DMS79 treated with DMSO at 0.1 percent for 48 hours (cell line): ENCODE measurements around the gene ANKMY1.

ENCODE experiments used
- DNase-seq: peaks from one replicate; lab custom pipeline; 2025; lab: John Stamatoyannopoulos, UW

The ANKMY1 gene

GRCh38 chr2:240447934-240448333 lies 109.9 kb downstream of the ANKMY1 start:
- DNase-seq, result no peak

- no peak for DNase-seq
Measured at GRCh38 chr2:240447331-240447730, 110.5 kb downstream of the ANKMY1 start.

- no peak for DNase-seq
Measured at GRCh38 chr2:240446664-240447175, 111.1 kb downstream of the ANKMY1 start.

GRCh38 chr2:240445961-240446663 lies 111.7 kb downstream of the ANKMY1 start:
- no peak for DNase-seq

- no peak for DNase-seq
Measured at GRCh38 chr2:240444464-240444863, 113.3 kb downstream of the ANKMY1 start.

GRCh38 chr2:240443891-240444301 lies 113.9 kb downstream of the ANKMY1 start:
- DNase-seq, result no peak

GRCh38 chr2:240442891-240443715 lies 114.7 kb downstream of the ANKMY1 start:
- DNase-seq, result no peak

- DNase-seq, result peak; percentile 22
Measured at GRCh38 chr2:240441993-240442411, 115.8 kb downstream of the ANKMY1 start.

- DNase-seq, result peak; percentile 68
Measured at GRCh38 chr2:240441326-240441992, 116.3 kb downstream of the ANKMY1 start.

GRCh38 chr2:240440704-240441320 lies 117.0 kb downstream of the ANKMY1 start:
- no peak for DNase-seq

- DNase-seq, result no peak
Measured at GRCh38 chr2:240440251-240440650, 117.5 kb downstream of the ANKMY1 start.

- DNase-seq, result no peak
Measured at GRCh38 chr2:240439698-240440151, 118.1 kb downstream of the ANKMY1 start.

GRCh38 chr2:240438810-240439697 lies 118.7 kb downstream of the ANKMY1 start:
- no peak for DNase-seq

- DNase-seq, result peak; percentile 54
Measured at GRCh38 chr2:240437861-240438809, 119.7 kb downstream of the ANKMY1 start.

GRCh38 chr2:240437551-240437860 lies 120.3 kb downstream of the ANKMY1 start:
- DNase-seq, result peak; percentile 28

- peak; percentile 12 for DNase-seq
Measured at GRCh38 chr2:240436683-240437550, 120.9 kb downstream of the ANKMY1 start.

GRCh38 chr2:240435948-240436682 lies 121.7 kb downstream of the ANKMY1 start:
- no peak for DNase-seq

GRCh38 chr2:240435457-240435947 lies 122.3 kb downstream of the ANKMY1 start, which contains the start of gene GPC1:
TSS of gene GPC1 (plus strand) at chr2:240435663. CDS start at chr2:240435919, 256 bp downstream.
- peak; percentile 21 for DNase-seq
